HepG2 (cell line): ENCODE results near the gene ICAM3. TPM values are rescaled to one million over a fixed set of nuclear protein-coding genes. Genes with fewer than 3 reads are reported as not detected.

ENCODE experiments used
- ATAC-seq: fragments of 200-7000 bp; cut with Tn5 transposase; 3 replicates; pipeline ENCODE4 v1.9.1; 2020; ENCODE audit warnings: mild to moderate bottlenecking, moderate library complexity
- BruUV-seq: library from RNA; stranded (reverse); fragments of 400-500 nt; replicated peaks from 2 replicates; lab custom pipeline; 2021; lab: Mats Ljungman, UMichigan
- CTCF ChIA-PET: fragments of 300-600 bp; formaldehyde crosslinking; extraction: SDS; loops from one replicate; lab custom pipeline; 2021; ENCODE audit warnings: low total read pairs, inconsistent platforms, low intra/inter-chr PET ratio; lab: Yijun Ruan, JAX
- POLR2A ChIA-PET: fragments of 350-600 bp; sonication (Branson Sonifier 250); formaldehyde crosslinking; loops from one replicate; lab custom pipeline; 2020; ENCODE audit warnings: antibody characterized with exemption, inconsistent platforms; lab: Yijun Ruan, JAX
- DNase-seq: peaks from one replicate; pipeline ENCODE4 v3.0.0-alpha.2; 2015; ENCODE audit warnings: low spot score
- FAIRE-seq: peaks from 3 replicates; lab custom pipeline; 2011; peaks lifted over from hg19 to GRCh38; lab: Jason Lieb, UNC
- H2AFZ ChIP-seq: one replicate; pipeline ENCODE4 v1.6.1; 2011; ENCODE audit warnings: low read length, inconsistent platforms
- H3K27ac ChIP-seq: fragments of 300-600 bp; 3 replicates; pipeline ENCODE4 v1.8.0; 2011; ENCODE audit warnings: mixed run types, mild to moderate bottlenecking, mixed read lengths, low read length, inconsistent platforms; ENCODE audit not compliant: insufficient read depth; ENCODE audit errors: extremely low read length
- H3K27me3 ChIP-seq, 2 experiments: fragments of 200-600 bp in 1 of 2; 2 replicates in 1 of 2; 3 replicates in 1 of 2; pipeline versions ENCODE4 v1.6.0 to v1.8.0; 2011; ENCODE audit warnings: low read length in 2 of 2, mild to moderate bottlenecking in 2 of 2, moderate library complexity in 2 of 2, inconsistent platforms in 1 of 2; ENCODE audit not compliant: insufficient read depth in 2 of 2, control insufficient read depth in 1 of 2
- H3K36me3 ChIP-seq, 2 experiments: fragments of 200-600 bp in 1 of 2; replicated peaks in 1 of 2; 2 replicates in 1 of 2; 3 replicates in 1 of 2; pipeline versions ENCODE4 v1.5.1 to v1.8.0; 2011; ENCODE audit warnings: low read length in 2 of 2, inconsistent platforms in 1 of 2; ENCODE audit not compliant: insufficient read depth in 2 of 2, control insufficient read depth in 1 of 2
- H3K4me1 ChIP-seq: 2 replicates; pipeline ENCODE4 v1.5.1; 2012; ENCODE audit warnings: low read length, inconsistent platforms; ENCODE audit not compliant: insufficient read depth
- H3K4me2 ChIP-seq: 2 replicates; pipeline ENCODE4 v1.6.0; 2011; ENCODE audit warnings: low read depth, low read length, inconsistent platforms
- H3K4me3 ChIP-seq, 3 experiments: fragments of 200-600 bp in 1 of 3; sonication (generic), shearing (Covaris generic) in 1 of 3; replicated peaks in 1 of 3; 2 replicates each; pipeline ENCODE4 v1.5.1; 2011 to 2016; ENCODE audit warnings: low read length in 3 of 3, inconsistent platforms in 2 of 3, low read depth in 2 of 3, mild to moderate bottlenecking in 2 of 3, control low read depth in 1 of 3, mixed read lengths in 1 of 3; ENCODE audit not compliant: insufficient read depth in 1 of 3
- H3K79me2 ChIP-seq: one replicate; pipeline ENCODE4 v1.6.1; 2011; ENCODE audit warnings: low read length, inconsistent platforms; ENCODE audit not compliant: insufficient read depth
- H3K9ac ChIP-seq: 2 replicates; pipeline ENCODE4 v1.6.0; 2011; ENCODE audit warnings: mild to moderate bottlenecking, low read depth, low read length, inconsistent platforms; ENCODE audit not compliant: insufficient read depth
- H3K9me3 ChIP-seq: 2 replicates; pipeline ENCODE4 v1.5.1; 2012; ENCODE audit warnings: mild to moderate bottlenecking, low read length
- H4K20me1 ChIP-seq: 2 replicates; pipeline ENCODE4 v1.6.0; 2011; ENCODE audit warnings: inconsistent platforms, mild to moderate bottlenecking, low read length, moderate library complexity; ENCODE audit not compliant: insufficient read depth
- ARNT2 ChIP-seq: sonication (generic); formaldehyde crosslinking; IDR thresholded peaks from 2 replicates; pipeline ENCODE4 v1.8.0; 2022; ENCODE audit warnings: mild to moderate bottlenecking, low read depth, missing genetic modification reagents, moderate library complexity
- EEA1 ChIP-seq: sonication (generic); formaldehyde crosslinking; IDR thresholded peaks from 2 replicates; pipeline ENCODE4 v1.5.1; 2020; ENCODE audit warnings: mild to moderate bottlenecking, missing genetic modification reagents, borderline replicate concordance
- ELF3 ChIP-seq: IDR thresholded peaks from 2 replicates; pipeline ENCODE4 v1.6.1; 2016; ENCODE audit warnings: missing genetic modification reagents, missing compliant biosample characterization
- GATA4 ChIP-seq: sonication (generic); IDR thresholded peaks from 2 replicates; pipeline ENCODE4 v1.6.1; 2016; ENCODE audit warnings: antibody characterized with exemption, low read depth, borderline replicate concordance
- HMG20B ChIP-seq: conservative IDR thresholded peaks from 2 replicates; pipeline ENCODE4 v1.6.1; 2016; ENCODE audit warnings: missing genetic modification reagents, missing compliant biosample characterization
- KDM3A ChIP-seq: IDR thresholded peaks from 2 replicates; pipeline ENCODE4 v1.6.1; 2018; ENCODE audit warnings: low read depth, missing compliant biosample characterization
- KLF11 ChIP-seq: IDR thresholded peaks from 2 replicates; pipeline ENCODE4 v1.6.1; 2016; ENCODE audit warnings: missing compliant biosample characterization
- MEIS2 ChIP-seq: sonication (generic); formaldehyde crosslinking; IDR thresholded peaks from 2 replicates; pipeline ENCODE4 v1.9.0; 2021; ENCODE audit warnings: mild to moderate bottlenecking, missing genetic modification reagents
- MNT ChIP-seq: fragments of 450-650 bp; IDR thresholded peaks from 2 replicates; pipeline ENCODE4 v1.6.1; 2016
- MTA1 ChIP-seq: sonication (generic); formaldehyde crosslinking; IDR thresholded peaks from 2 replicates; pipeline ENCODE4 v1.4.0; 2020; ENCODE audit warnings: missing genetic modification reagents, mild to moderate bottlenecking, borderline replicate concordance
- SMARCC2 ChIP-seq: fragments of 450-650 bp; IDR thresholded peaks from 2 replicates; pipeline ENCODE4 v1.6.1; 2017; ENCODE audit warnings: antibody characterized with exemption, mild to moderate bottlenecking
- ZBTB34 ChIP-seq: sonication (generic); formaldehyde crosslinking; IDR thresholded peaks from 2 replicates; pipeline ENCODE4 v1.8.0; 2022; ENCODE audit warnings: mild to moderate bottlenecking, missing genetic modification reagents
- ZFP41 ChIP-seq: sonication (generic); formaldehyde crosslinking; IDR thresholded peaks from 2 replicates; pipeline ENCODE4 v1.4.0; 2020; ENCODE audit warnings: mild to moderate bottlenecking, missing genetic modification reagents, borderline replicate concordance
- ZIK1 ChIP-seq: sonication (generic); formaldehyde crosslinking; IDR thresholded peaks from 2 replicates; pipeline ENCODE4 v1.5.0; 2020; ENCODE audit warnings: mild to moderate bottlenecking, low read depth, missing genetic modification reagents, borderline replicate concordance
- ZKSCAN8 ChIP-seq: IDR thresholded peaks from 2 replicates; pipeline ENCODE4 v1.6.1; 2016; ENCODE audit warnings: borderline replicate concordance, missing genetic modification reagents, missing compliant biosample characterization
- ZNF280D ChIP-seq: sonication (generic); formaldehyde crosslinking; IDR thresholded peaks from 2 replicates; pipeline ENCODE4 v1.5.1; 2020; ENCODE audit warnings: mild to moderate bottlenecking, missing genetic modification reagents
- ZNF615 ChIP-seq: sonication (generic); formaldehyde crosslinking; IDR thresholded peaks from 2 replicates; pipeline ENCODE4 v1.5.0; 2020; ENCODE audit warnings: mild to moderate bottlenecking, missing genetic modification reagents, borderline replicate concordance
- ZNF709 ChIP-seq: sonication (generic); formaldehyde crosslinking; IDR thresholded peaks from 2 replicates; pipeline ENCODE4 v1.5.0; 2020; ENCODE audit warnings: mild to moderate bottlenecking, missing genetic modification reagents
- ZNF879 ChIP-seq: sonication (generic); formaldehyde crosslinking; IDR thresholded peaks from 2 replicates; pipeline ENCODE4 v1.8.1; 2023; ENCODE audit warnings: missing genetic modification reagents
- WGBS: methylation state at CpG from one replicate; pipeline ENCODE4 v1.1.6; 2017; ENCODE audit warnings: low lambda C conversion rate; 5-methylcytosine and 5-hydroxymethylcytosine counted together
- in situ Hi-C: cut with HindIII; loops from 2 replicates; pipeline ENCODE4 v1.10.0; 2017; ENCODE audit warnings: low pct_unique_long_range_greater_than_20kb; ENCODE audit not compliant: extremely low pct_ligation_motif_present
- intact Hi-C: fragments of 100-400 bp; cut with micrococcal nuclease; formaldehyde crosslinking; loops from one replicate; pipeline ENCODE4 v1.10.0; 2022; ENCODE audit not compliant: unreplicated experiment
- polyA plus RNA-seq, 8 experiments: library from polyadenylated mRNA; depleted of rRNA in 3 of 8; stranded (reverse) in 7 of 8; unstranded in 1 of 8; fragments of >200 nt; fragmentation: Illumina TruSeq in 4 of 8; extraction: Trizol in 4 of 8; gene quantifications; 2 replicates each; pipeline versions ENCODE4 v1.2.1 to v1.2.3, GENCODE V29; 2011 to 2016; ENCODE audit warnings: low read depth in 4 of 8, missing spikeins in 1 of 8, mixed read lengths in 1 of 8; ENCODE audit not compliant: insufficient read depth in 1 of 8
- total RNA-seq, 5 experiments: library from RNA; depleted of rRNA; stranded (reverse); fragments of >200 nt; fragmentation: Illumina TruSeq; extraction: Trizol; gene quantifications; 2 replicates each; pipeline ENCODE4 v1.2.3, GENCODE V29; 2016; ENCODE audit warnings: low read depth in 1 of 5

ICAM3 gene
- total and polyA plus RNA-seq, 2 of the 13 experiments (the other 11 are each of a cell fraction or from before 2014, with no cell fraction given): 14.1 to 21.0 TPM

DNA sequence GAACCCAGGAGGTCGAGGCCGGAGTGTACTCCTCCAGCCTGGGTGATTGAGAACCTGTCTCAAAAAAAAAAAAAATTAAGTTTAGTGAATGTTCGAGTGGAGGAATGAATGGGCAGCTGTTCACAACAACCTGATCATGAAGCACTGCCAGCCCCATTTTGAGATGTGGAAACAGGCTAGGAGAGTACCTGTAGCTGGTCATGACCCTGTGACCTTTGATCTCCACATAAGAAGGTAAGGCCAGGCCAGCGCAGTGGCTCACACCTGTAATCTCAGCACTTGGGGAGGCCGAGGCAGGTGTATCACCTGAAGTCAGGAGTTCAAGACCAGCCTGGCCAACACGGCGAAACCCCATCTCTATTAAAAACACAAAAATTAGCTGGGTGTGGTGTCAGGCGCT is 13.7 kb downstream of the ICAM3 start:
- Histone ChIP-seq H3K27ac (no peak overlapping the region), H3K9me3 (no peaks in the 10 kb centered on the region), H3K27me3 (no peaks in the 10 kb centered on the region), H3K9ac (no peak overlapping the region), H3K36me3 (peaks cover 47 to 89% of the 10 kb centered on the region in 2 experiments), H3K4me3 (no peak overlapping the region), H4K20me1 (0 out of 2 replicates have a peak, but pooled peaks cover 11% of the 10 kb centered on the region), H3K4me2 (no peak overlapping the region), H3K4me1 (no peaks in the 10 kb centered on the region), H2AFZ (no peak overlapping the region), H3K79me2 (peaks cover 8% of the 10 kb centered on the region)
- ATAC-seq (no peak), DNase-seq (no peak), FAIRE-seq (no peak)
- in situ Hi-C loops: no loop called here
- no TSS peak for BruUV-seq
- intact Hi-C loops: no loop called here
- WGBS: 97% methylated on average over 8 of the region's 8 CpGs
- ChIA-PET POLR2A (interaction anchor here (1.0 to 3.2 kb wide), 2 partner anchors 8 to 36 kb away, joined by 5 to 24 read pairs; partner anchors contain the start of genes ICAM5 and RAVER1), CTCF (no interaction called here)
- TF ChIP-seq KDM3A (CRISPR knock-in tag): no peak
- no peak for TF ChIP-seq ZBTB34 (CRISPR knock-in tag)
- TF ChIP-seq ZIK1 (CRISPR knock-in tag): no peak
- no peak for TF ChIP-seq ARNT2 (CRISPR knock-in tag)
- TF ChIP-seq ZNF615 (CRISPR knock-in tag): no peak
- no peak for TF ChIP-seq MEIS2 (CRISPR knock-in tag)
- no peak for TF ChIP-seq HMG20B (CRISPR knock-in tag)
- TF ChIP-seq MTA1 (CRISPR knock-in tag): no peak
- TF ChIP-seq EEA1 (CRISPR knock-in tag): no peak
- no peak for TF ChIP-seq ZNF709
- TF ChIP-seq ZNF280D (CRISPR knock-in tag): no peak
- TF ChIP-seq GATA4: no peak
- no peak for TF ChIP-seq ZFP41 (CRISPR knock-in tag)
- no peak for TF ChIP-seq SMARCC2
- no peak for TF ChIP-seq ZNF879 (CRISPR knock-in tag)
- TF ChIP-seq ZKSCAN8: no peak
- no peak for TF ChIP-seq ELF3
- TF ChIP-seq MNT: no peak
- no peak for TF ChIP-seq KLF11 (CRISPR knock-in tag)
